ENCODE results near the gene SCAMP3. TPM values are rescaled to one million over a fixed set of nuclear protein-coding genes. Genes with fewer than 3 reads are reported as not detected.
"Not testable (repeated sequence)": the region's sequence is repeated elsewhere in the genome, so short reads cannot be mapped to it uniquely, and the experiment has no call there.

Gene SCAMP3
- total and polyA plus RNA-seq, 9 donors: 27.1 to 63.0 (median 40.9) TPM

DNA sequence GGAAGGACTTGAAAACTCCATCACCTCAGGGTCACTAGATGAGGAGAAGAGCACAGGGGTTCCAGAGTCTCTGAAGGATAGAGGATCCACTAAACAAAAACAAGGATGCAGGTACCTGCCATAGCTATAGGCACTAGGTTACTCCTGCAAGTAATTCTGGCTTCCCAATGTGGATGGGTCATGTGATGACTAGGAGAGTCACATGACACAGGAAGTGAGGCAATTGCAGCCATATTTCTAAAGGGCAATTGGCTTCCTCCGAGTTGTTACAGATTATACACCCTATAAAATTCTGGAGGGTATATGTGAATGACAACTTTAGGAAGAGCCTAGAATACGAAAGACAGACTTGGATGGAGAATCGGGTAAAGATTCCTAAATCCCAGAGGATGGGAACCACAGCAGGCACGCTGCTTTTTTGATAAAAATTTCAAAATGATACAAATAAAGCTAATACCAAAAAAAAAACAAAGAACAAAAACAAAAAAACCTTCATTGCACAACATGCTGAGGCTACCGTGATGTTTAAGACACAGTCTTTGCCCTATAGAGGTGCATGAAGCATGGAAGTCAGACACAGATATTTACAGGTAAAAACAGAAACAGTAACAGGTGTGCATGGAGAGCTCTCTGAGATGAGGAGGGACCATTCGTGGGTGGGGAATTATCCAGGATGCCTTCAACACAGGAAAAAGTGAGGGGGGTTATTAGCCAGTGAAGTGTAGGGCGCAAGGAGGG is 43.1 kb downstream of the SCAMP3 start:
- WGBS, 3 donors: 21 to 22% (median 22%) methylated on average over 7 of the region's 7 CpGs
- H3K27me3 ChIP-seq: no peaks in the 10 kb centered on the region
- no peaks in the 10 kb centered on the region for H3K4me1 ChIP-seq (ENCODE audit: insufficient read depth)
- H3K9me3 ChIP-seq: no peaks in the 10 kb centered on the region
- DNase-seq: peak in 3 of 5 donors; percentile 55 to 79 (median 59)
- TF ChIP-seq, protein P1, sequence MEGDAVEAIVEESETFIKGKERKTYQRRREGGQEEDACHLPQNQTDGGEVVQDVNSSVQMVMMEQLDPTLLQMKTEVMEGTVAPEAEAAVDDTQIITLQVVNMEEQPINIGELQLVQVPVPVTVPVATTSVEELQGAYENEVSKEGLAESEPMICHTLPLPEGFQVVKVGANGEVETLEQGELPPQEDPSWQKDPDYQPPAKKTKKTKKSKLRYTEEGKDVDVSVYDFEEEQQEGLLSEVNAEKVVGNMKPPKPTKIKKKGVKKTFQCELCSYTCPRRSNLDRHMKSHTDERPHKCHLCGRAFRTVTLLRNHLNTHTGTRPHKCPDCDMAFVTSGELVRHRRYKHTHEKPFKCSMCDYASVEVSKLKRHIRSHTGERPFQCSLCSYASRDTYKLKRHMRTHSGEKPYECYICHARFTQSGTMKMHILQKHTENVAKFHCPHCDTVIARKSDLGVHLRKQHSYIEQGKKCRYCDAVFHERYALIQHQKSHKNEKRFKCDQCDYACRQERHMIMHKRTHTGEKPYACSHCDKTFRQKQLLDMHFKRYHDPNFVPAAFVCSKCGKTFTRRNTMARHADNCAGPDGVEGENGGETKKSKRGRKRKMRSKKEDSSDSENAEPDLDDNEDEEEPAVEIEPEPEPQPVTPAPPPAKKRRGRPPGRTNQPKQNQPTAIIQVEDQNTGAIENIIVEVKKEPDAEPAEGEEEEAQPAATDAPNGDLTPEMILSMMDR (IDR thresholded peaks at IDR 0.05): no peak
- no peak for TF ChIP-seq POLR2A (IDR thresholded peaks at IDR 0.05)
- no peak for TF ChIP-seq EP300 (IDR thresholded peaks at IDR 0.05)
- intact Hi-C loops (cut with DNase I): no loop called here
- no peak overlapping the region for H3K4me3 ChIP-seq
- no peaks in the 10 kb centered on the region for H3K36me3 ChIP-seq
- H3K27ac ChIP-seq: no peak overlapping the region

- H3K4me1 ChIP-seq (ENCODE audit: insufficient read depth): not testable (repeated sequence)
Measured at GRCh38 chr1:155214702-155215101, 47.5 kb downstream of the SCAMP3 start.

GRCh38 chr1:155212051-155212440 is 50.1 kb downstream of the SCAMP3 start:
- H3K4me1 ChIP-seq (ENCODE audit: insufficient read depth); H3K27ac ChIP-seq; intact Hi-C loops (cut with DNase I); H3K4me3 ChIP-seq; DNase-seq; H3K36me3 ChIP-seq; H3K9me3 ChIP-seq; H3K27me3 ChIP-seq: not testable (repeated sequence)
- 51 to 55% (median 53%) methylated on average over 5 to 7 of the region's 7 CpGs for WGBS, 3 donors

More at GRCh38 chr1:155214702-155215101, 47.5 kb downstream of the SCAMP3 start:
- WGBS, 3 donors: 69 to 71% (median 71%) methylated on average over 4 to 9 of the region's 10 CpGs
- H3K27ac ChIP-seq; H3K4me3 ChIP-seq; H3K9me3 ChIP-seq; H3K36me3 ChIP-seq; H3K27me3 ChIP-seq; intact Hi-C loops (cut with DNase I); DNase-seq: not testable (repeated sequence)

GRCh38 chr1:155211381-155212050 is 50.6 kb downstream of the SCAMP3 start:
- 24 to 28% (median 28%) methylated on average over 13 of the region's 13 CpGs for WGBS, 3 donors
- H3K4me1 ChIP-seq (ENCODE audit: insufficient read depth): not testable (repeated sequence)
- peak in 2 of 5 donors; percentile 62 to 70 for DNase-seq

DNA sequence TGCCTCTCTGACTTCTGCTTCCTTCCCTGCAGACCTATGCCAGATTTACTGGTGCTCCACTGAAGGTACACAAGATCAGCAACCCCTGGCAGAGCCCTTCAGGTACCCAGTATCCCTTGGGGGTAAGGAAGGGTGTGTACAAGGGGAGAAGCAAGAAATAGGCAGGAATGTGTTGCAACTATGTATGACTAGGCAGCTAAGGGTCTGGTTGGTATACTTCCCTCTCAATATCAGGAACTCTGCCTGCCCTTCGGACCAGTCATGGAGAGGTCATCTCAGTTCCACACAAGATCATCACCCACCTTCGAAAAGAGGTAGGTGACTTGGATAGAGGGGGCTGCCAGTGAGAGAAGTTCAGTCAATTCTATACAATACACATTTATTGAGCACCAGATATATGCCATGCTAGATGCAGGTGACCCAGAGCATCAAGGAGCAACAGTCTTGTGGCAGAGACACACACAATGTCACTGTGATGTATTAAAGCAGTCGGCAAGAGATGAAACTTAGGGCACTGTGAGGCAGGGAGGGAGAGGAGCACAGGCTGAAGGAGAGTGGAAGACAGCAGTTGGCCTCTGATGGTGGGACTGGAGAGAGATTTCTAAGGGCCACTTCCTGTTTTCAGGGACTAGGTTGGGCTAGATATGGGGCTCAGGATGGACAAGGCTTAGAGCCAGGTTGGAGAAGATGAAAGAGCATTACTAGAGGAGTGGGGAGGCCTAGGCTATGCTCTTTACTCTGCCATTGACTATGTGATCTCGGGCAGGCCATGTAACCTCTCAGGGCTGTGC is 51.7 kb downstream of the SCAMP3 start:
- no peak overlapping the region for H3K4me3 ChIP-seq
- 78 to 88% (median 82%) methylated on average over 4 of the region's 4 CpGs for WGBS, 3 donors
- intact Hi-C loops (cut with DNase I): no loop called here
- H3K9me3 ChIP-seq: no peaks in the 10 kb centered on the region
- H3K27ac ChIP-seq: no peak overlapping the region
- no peak for TF ChIP-seq POLR2A (IDR thresholded peaks at IDR 0.05)
- TF ChIP-seq, protein P1 (IDR thresholded peaks at IDR 0.05): no peak
- no peaks in the 10 kb centered on the region for H3K27me3 ChIP-seq
- no peaks in the 10 kb centered on the region for H3K36me3 ChIP-seq
- no peak for DNase-seq
- H3K4me1 ChIP-seq (ENCODE audit: insufficient read depth): peaks cover 8% of the 10 kb centered on the region

More at GRCh38 chr1:155211381-155212050, 50.6 kb downstream of the SCAMP3 start:
- H3K9me3 ChIP-seq; H3K36me3 ChIP-seq; H3K4me3 ChIP-seq; intact Hi-C loops (cut with DNase I); H3K27ac ChIP-seq; H3K27me3 ChIP-seq: not testable (repeated sequence)

All from ovary (tissue), 9 donors.